SK-N-SH treated with all-trans-retinoic acid at 6 μM for 48 hours (cell line): ENCODE data around the gene TMPRSS11E.

Source experiments
- ATAC-seq: fragments of 200-7000 bp; cut with Tn5 transposase; 3 replicates; pipeline ENCODE4 v1.9.1; 2020; ENCODE audit warnings: mild to moderate bottlenecking, moderate library complexity
- ARNTL ChIP-seq: fragments of 450-650 bp; formaldehyde crosslinking; IDR thresholded peaks from 2 replicates; pipeline ENCODE4 v1.5.0; 2020; ENCODE audit warnings: low read depth, mild to moderate bottlenecking, moderate library complexity, borderline replicate concordance
- BACH2 ChIP-seq: fragments of 250-450 bp; sonication (Bioruptor Pico); IDR thresholded peaks from 2 replicates; pipeline ENCODE4 v1.9.0; 2021; ENCODE audit warnings: mild to moderate bottlenecking, borderline replicate concordance
- CSDC2 ChIP-seq: fragments of 250-450 bp; sonication (Bioruptor Pico); IDR thresholded peaks from 2 replicates; pipeline ENCODE4 v1.5.0; 2020; ENCODE audit warnings: mild to moderate bottlenecking, moderate library complexity
- ESRRG ChIP-seq: fragments of 250-450 bp; sonication (Bioruptor Pico); IDR thresholded peaks from 2 replicates; pipeline ENCODE4 v1.6.1; 2021; ENCODE audit warnings: mild to moderate bottlenecking
- GLIS3 ChIP-seq: fragments of 250-450 bp; sonication (Bioruptor Pico); IDR thresholded peaks from 2 replicates; pipeline ENCODE4 v1.5.0; 2020; ENCODE audit warnings: mild to moderate bottlenecking, moderate library complexity
- ISL1 ChIP-seq: fragments of 250-450 bp; sonication (Bioruptor Pico); IDR thresholded peaks from 2 replicates; pipeline ENCODE4 v2.1.2; 2022; ENCODE audit warnings: mild to moderate bottlenecking, moderate library complexity
- OSR1 ChIP-seq: fragments of 250-450 bp; sonication (Bioruptor Pico); IDR thresholded peaks from 2 replicates; pipeline ENCODE4 v1.8.0; 2022; ENCODE audit warnings: moderate library complexity, mild to moderate bottlenecking, inconsistent platforms
- PPARA ChIP-seq: fragments of 250-450 bp; sonication (Bioruptor Pico); IDR thresholded peaks from 2 replicates; pipeline ENCODE4 v1.5.0; 2020; ENCODE audit warnings: mild to moderate bottlenecking, borderline replicate concordance
- RARB ChIP-seq: fragments of 250-450 bp; sonication (Bioruptor Pico); IDR thresholded peaks from 2 replicates; pipeline ENCODE4 v1.8.0; 2021; ENCODE audit warnings: mild to moderate bottlenecking, moderate library complexity
- SNAI2 ChIP-seq: fragments of 250-450 bp; sonication (Bioruptor Pico); IDR thresholded peaks from 2 replicates; pipeline ENCODE4 v1.5.0; 2020; ENCODE audit warnings: mild to moderate bottlenecking, moderate library complexity
- TCF4 ChIP-seq: fragments of 250-450 bp; sonication (Bioruptor Pico); IDR thresholded peaks from 2 replicates; pipeline ENCODE4 v1.8.0; 2021; ENCODE audit warnings: mild to moderate bottlenecking, moderate library complexity, borderline replicate concordance
- TOX ChIP-seq: fragments of 250-450 bp; sonication (Bioruptor Pico); IDR thresholded peaks from 2 replicates; pipeline ENCODE4 v1.8.0; 2021; ENCODE audit warnings: mild to moderate bottlenecking, moderate library complexity, borderline replicate concordance
- ZC3H10 ChIP-seq: fragments of 250-450 bp; sonication (Bioruptor Pico); IDR thresholded peaks from 2 replicates; pipeline ENCODE4 v1.5.1; 2021; ENCODE audit warnings: mild to moderate bottlenecking, moderate library complexity
- ZFP3 ChIP-seq: fragments of 250-450 bp; sonication (Bioruptor Pico); IDR thresholded peaks from 2 replicates; pipeline ENCODE4 v1.5.0; 2020; ENCODE audit warnings: mild to moderate bottlenecking, moderate library complexity
- ZFP30 ChIP-seq: fragments of 450-650 bp; formaldehyde crosslinking; IDR thresholded peaks from 2 replicates; pipeline ENCODE4 v1.5.0; 2022; ENCODE audit warnings: mild to moderate bottlenecking, moderate library complexity
- ZNF565 ChIP-seq: fragments of 450-650 bp; formaldehyde crosslinking; conservative IDR thresholded peaks from 2 replicates; pipeline ENCODE4 v1.5.0; 2020; ENCODE audit warnings: low read depth, mild to moderate bottlenecking, moderate library complexity
- ZNF70 ChIP-seq: fragments of 450-650 bp; formaldehyde crosslinking; IDR thresholded peaks from 2 replicates; pipeline ENCODE4 v1.5.0; 2020; ENCODE audit warnings: mild to moderate bottlenecking, moderate library complexity
- ZNF8 ChIP-seq: fragments of 450-650 bp; formaldehyde crosslinking; IDR thresholded peaks from 2 replicates; pipeline ENCODE4 v1.5.0; 2020; ENCODE audit warnings: mild to moderate bottlenecking, moderate library complexity
- TF ChIP-seq, protein P1 (sequence below): fragments of 250-450 bp; sonication (Bioruptor Pico); IDR thresholded peaks from 2 replicates; pipeline ENCODE4 v1.8.0; 2021; ENCODE audit warnings: low read depth, mild to moderate bottlenecking, moderate library complexity, borderline replicate concordance
- TF ChIP-seq, protein P2 (sequence below): fragments of 250-450 bp; sonication (Bioruptor Pico); IDR thresholded peaks from 2 replicates; pipeline ENCODE4 v1.5.0; 2020; ENCODE audit warnings: mild to moderate bottlenecking, moderate library complexity
- TF ChIP-seq, protein P3 (sequence below): fragments of 250-450 bp; sonication (Bioruptor Pico); IDR thresholded peaks from 2 replicates; pipeline ENCODE4 v1.5.1; 2020; ENCODE audit warnings: low read depth, mild to moderate bottlenecking, moderate library complexity
- TF ChIP-seq, protein P4 (sequence below): fragments of 250-450 bp; sonication (Bioruptor Pico); IDR thresholded peaks from 2 replicates; pipeline ENCODE4 v1.8.0; 2020; ENCODE audit warnings: mild to moderate bottlenecking, moderate library complexity, borderline replicate concordance

The TMPRSS11E gene, protein sequence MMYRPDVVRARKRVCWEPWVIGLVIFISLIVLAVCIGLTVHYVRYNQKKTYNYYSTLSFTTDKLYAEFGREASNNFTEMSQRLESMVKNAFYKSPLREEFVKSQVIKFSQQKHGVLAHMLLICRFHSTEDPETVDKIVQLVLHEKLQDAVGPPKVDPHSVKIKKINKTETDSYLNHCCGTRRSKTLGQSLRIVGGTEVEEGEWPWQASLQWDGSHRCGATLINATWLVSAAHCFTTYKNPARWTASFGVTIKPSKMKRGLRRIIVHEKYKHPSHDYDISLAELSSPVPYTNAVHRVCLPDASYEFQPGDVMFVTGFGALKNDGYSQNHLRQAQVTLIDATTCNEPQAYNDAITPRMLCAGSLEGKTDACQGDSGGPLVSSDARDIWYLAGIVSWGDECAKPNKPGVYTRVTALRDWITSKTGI

DNA sequence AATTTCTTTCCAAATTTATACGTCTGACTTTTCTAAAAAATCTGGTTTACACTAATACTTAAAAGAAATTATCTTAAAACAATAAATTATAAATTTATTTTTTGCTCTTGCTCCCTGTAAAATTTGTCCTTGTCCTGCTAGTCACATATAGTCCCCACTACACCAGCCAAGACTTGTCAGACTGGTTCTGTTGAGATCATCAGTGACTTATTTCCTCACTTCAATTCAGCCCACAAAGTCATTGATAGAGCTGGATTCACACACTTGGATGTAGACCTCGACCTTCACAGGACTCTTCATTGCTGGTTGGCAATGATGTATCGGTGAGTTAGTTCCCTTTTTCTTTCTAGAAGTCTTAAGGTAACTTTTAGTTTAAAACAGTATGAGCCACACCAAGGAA is at the start of gene TMPRSS11E:
Gene TMPRSS11E (plus strand): TSS at position 263 of the 400 bp plus-strand sequence. CDS start 50 bp downstream, at position 313.
- no peak for ATAC-seq
- TF ChIP-seq ISL1, result no peak
- TF ChIP-seq OSR1 (CRISPR knock-in tag), result no peak
- no peak for TF ChIP-seq ARNTL
- TF ChIP-seq ZFP3 (CRISPR knock-in tag), result no peak
- no peak for TF ChIP-seq BACH2 (CRISPR knock-in tag)
- TF ChIP-seq, protein P1, sequence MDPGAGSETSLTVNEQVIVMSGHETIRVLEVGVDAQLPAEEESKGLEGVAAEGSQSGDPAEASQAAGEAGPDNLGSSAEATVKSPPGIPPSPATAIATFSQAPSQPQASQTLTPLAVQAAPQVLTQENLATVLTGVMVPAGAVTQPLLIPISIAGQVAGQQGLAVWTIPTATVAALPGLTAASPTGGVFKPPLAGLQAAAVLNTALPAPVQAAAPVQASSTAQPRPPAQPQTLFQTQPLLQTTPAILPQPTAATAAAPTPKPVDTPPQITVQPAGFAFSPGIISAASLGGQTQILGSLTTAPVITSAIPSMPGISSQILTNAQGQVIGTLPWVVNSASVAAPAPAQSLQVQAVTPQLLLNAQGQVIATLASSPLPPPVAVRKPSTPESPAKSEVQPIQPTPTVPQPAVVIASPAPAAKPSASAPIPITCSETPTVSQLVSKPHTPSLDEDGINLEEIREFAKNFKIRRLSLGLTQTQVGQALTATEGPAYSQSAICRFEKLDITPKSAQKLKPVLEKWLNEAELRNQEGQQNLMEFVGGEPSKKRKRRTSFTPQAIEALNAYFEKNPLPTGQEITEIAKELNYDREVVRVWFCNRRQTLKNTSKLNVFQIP, result no peak
- TF ChIP-seq TCF4 (CRISPR knock-in tag), result no peak
- TF ChIP-seq ZNF70 (CRISPR knock-in tag), result no peak
- TF ChIP-seq, protein P2, sequence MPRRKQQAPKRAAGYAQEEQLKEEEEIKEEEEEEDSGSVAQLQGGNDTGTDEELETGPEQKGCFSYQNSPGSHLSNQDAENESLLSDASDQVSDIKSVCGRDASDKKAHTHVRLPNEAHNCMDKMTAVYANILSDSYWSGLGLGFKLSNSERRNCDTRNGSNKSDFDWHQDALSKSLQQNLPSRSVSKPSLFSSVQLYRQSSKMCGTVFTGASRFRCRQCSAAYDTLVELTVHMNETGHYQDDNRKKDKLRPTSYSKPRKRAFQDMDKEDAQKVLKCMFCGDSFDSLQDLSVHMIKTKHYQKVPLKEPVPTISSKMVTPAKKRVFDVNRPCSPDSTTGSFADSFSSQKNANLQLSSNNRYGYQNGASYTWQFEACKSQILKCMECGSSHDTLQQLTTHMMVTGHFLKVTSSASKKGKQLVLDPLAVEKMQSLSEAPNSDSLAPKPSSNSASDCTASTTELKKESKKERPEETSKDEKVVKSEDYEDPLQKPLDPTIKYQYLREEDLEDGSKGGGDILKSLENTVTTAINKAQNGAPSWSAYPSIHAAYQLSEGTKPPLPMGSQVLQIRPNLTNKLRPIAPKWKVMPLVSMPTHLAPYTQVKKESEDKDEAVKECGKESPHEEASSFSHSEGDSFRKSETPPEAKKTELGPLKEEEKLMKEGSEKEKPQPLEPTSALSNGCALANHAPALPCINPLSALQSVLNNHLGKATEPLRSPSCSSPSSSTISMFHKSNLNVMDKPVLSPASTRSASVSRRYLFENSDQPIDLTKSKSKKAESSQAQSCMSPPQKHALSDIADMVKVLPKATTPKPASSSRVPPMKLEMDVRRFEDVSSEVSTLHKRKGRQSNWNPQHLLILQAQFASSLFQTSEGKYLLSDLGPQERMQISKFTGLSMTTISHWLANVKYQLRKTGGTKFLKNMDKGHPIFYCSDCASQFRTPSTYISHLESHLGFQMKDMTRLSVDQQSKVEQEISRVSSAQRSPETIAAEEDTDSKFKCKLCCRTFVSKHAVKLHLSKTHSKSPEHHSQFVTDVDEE (CRISPR knock-in tag), result no peak
- no peak for TF ChIP-seq ZC3H10
- TF ChIP-seq PPARA, result no peak

DNA sequence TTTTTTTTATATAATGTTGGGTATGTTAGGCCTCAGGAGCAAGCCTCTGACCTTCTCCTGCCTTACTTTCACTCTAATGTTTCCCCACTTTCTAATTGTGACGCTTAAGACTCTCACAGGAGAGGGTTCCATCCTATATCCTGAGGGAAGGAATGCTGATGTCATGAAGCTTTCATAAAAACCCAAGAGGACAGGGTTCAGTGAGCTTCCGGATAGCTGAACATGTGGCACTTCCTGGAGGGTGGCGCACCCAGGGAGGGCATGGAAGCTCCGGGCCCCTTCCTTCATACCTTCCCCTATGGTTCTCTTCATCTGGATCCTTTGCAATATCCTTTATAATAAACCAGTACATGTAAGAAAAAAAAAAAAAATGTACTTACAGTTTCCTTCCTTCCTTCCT is 48.0 kb upstream of the TMPRSS11E start:
- TF ChIP-seq TOX (CRISPR knock-in tag) (no peak), ZC3H10 (no peak), SNAI2 (CRISPR knock-in tag) (no peak), ZNF8 (CRISPR knock-in tag) (no peak), RARB (CRISPR knock-in tag) (no peak), ESRRG (CRISPR knock-in tag) (no peak)
- TF ChIP-seq, protein P2 (CRISPR knock-in tag), result no peak
- TF ChIP-seq, protein P1, result no peak
- ATAC-seq, result no peak

DNA sequence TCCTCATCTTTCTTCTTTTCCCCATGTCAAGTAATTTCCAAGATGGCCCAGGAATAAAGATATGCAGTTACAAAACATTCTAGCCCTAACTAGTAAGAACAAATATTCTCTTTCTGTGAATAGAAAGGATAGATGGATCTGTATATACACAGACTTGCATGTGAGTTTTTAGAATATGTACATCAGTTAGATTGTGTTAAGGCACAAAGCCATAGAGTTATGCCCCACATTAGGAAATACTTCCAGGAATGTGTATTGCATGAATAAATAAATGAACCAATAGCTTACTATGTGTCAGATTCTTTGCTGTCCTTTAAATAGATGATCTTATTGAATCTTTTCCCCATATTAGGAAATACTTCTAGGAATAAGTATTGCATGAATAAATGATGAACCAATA is 46.0 kb upstream of the TMPRSS11E start:
- no peak for TF ChIP-seq CSDC2 (CRISPR knock-in tag)
- TF ChIP-seq, all 23 proteins: peak for 0
- no peak for ATAC-seq

DNA sequence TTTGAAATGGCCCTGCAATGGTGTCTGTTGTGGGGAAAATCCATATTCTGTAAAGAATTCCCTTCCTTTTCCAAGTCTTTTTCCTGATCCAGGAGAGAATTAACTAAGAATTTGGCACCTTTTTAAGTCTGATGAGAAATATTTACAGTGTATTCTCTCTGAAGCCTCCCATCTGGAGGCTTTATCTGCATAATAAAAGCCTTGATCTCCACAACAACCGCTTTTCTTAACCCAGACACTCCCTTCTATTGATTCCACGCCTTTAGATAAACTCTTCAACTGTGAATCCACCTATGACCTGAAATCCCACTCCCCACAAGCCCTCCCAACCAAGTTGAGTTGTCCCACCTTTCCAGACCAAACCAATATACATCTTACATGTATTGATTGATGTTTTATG is 43.1 kb upstream of the TMPRSS11E start:
- no peak for ATAC-seq
- TF ChIP-seq CSDC2 (CRISPR knock-in tag) (no peak), ZFP30 (CRISPR knock-in tag) (no peak), RARB (CRISPR knock-in tag) (no peak), ESRRG (CRISPR knock-in tag) (no peak), ZNF70 (CRISPR knock-in tag) (no peak), ZNF8 (CRISPR knock-in tag) (no peak), GLIS3 (CRISPR knock-in tag) (no peak), PPARA (no peak), ZNF565 (no peak), SNAI2 (CRISPR knock-in tag) (no peak), BACH2 (CRISPR knock-in tag) (no peak)
- TF ChIP-seq, protein P1, result no peak
- TF ChIP-seq, protein P3, sequence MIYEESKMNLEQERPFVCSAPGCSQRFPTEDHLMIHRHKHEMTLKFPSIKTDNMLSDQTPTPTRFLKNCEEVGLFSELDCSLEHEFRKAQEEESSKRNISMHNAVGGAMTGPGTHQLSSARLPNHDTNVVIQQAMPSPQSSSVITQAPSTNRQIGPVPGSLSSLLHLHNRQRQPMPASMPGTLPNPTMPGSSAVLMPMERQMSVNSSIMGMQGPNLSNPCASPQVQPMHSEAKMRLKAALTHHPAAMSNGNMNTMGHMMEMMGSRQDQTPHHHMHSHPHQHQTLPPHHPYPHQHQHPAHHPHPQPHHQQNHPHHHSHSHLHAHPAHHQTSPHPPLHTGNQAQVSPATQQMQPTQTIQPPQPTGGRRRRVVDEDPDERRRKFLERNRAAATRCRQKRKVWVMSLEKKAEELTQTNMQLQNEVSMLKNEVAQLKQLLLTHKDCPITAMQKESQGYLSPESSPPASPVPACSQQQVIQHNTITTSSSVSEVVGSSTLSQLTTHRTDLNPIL (CRISPR knock-in tag), result no peak
- TF ChIP-seq, protein P4, sequence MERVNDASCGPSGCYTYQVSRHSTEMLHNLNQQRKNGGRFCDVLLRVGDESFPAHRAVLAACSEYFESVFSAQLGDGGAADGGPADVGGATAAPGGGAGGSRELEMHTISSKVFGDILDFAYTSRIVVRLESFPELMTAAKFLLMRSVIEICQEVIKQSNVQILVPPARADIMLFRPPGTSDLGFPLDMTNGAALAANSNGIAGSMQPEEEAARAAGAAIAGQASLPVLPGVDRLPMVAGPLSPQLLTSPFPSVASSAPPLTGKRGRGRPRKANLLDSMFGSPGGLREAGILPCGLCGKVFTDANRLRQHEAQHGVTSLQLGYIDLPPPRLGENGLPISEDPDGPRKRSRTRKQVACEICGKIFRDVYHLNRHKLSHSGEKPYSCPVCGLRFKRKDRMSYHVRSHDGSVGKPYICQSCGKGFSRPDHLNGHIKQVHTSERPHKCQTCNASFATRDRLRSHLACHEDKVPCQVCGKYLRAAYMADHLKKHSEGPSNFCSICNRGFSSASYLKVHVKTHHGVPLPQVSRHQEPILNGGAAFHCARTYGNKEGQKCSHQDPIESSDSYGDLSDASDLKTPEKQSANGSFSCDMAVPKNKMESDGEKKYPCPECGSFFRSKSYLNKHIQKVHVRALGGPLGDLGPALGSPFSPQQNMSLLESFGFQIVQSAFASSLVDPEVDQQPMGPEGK (CRISPR knock-in tag), result no peak
